ENCODE data around the gene ASS1.

ASS1 gene

GRCh38 chr9:130459941-130460669 is 15.3 kb downstream of the ASS1 start:
- TF ChIP-seq CTCF (IDR thresholded peaks at IDR 0.05; ENCODE audit: low read depth, low read length): no peak
- no peak for DNase-seq (ENCODE audit: low read depth in 2 of 2)
- no peak overlapping the region for H3K4me3 ChIP-seq (replicated peaks in 1 of 2; ENCODE audit: low read depth in 2 of 2, low read length in 2 of 2)

GRCh38 chr9:130461218-130461630 is 16.5 kb downstream of the ASS1 start:
- no peak overlapping the region for H3K4me3 ChIP-seq (replicated peaks in 1 of 2; ENCODE audit: low read depth in 2 of 2, low read length in 2 of 2)
- peak; percentile 86 for TF ChIP-seq CTCF (IDR thresholded peaks at IDR 0.05; ENCODE audit: low read depth, low read length)
- DNase-seq (ENCODE audit: low read depth in 2 of 2): peak; percentile 28 to 48

- no peak for TF ChIP-seq CTCF (IDR thresholded peaks at IDR 0.05; ENCODE audit: low read depth, low read length)
These were observed 17.0 kb downstream of the ASS1 start for GRCh38 chr9:130461731-130462130.

GRCh38 chr9:130462685-130463540 is 18.2 kb downstream of the ASS1 start:
- TF ChIP-seq CTCF (IDR thresholded peaks at IDR 0.05; ENCODE audit: low read depth, low read length): no peak
- H3K4me3 ChIP-seq (replicated peaks in 1 of 2; ENCODE audit: low read depth in 2 of 2, low read length in 2 of 2): no peak overlapping the region
- no peak for DNase-seq (ENCODE audit: low read depth in 2 of 2)

More at GRCh38 chr9:130461731-130462130, 17.0 kb downstream of the ASS1 start:
- no peak overlapping the region for H3K4me3 ChIP-seq (replicated peaks in 1 of 2; ENCODE audit: low read depth in 2 of 2, low read length in 2 of 2)
- no peak for DNase-seq (ENCODE audit: low read depth in 2 of 2)

GRCh38 chr9:130463763-130464745 is 19.3 kb downstream of the ASS1 start:
- H3K4me3 ChIP-seq (replicated peaks in 1 of 2; ENCODE audit: low read depth in 2 of 2, low read length in 2 of 2): no peak overlapping the region
- TF ChIP-seq CTCF (IDR thresholded peaks at IDR 0.05; ENCODE audit: low read depth, low read length): no peak
- no peak for DNase-seq (ENCODE audit: low read depth in 2 of 2)

- H3K4me3 ChIP-seq (replicated peaks in 1 of 2; ENCODE audit: low read depth in 2 of 2, low read length in 2 of 2): no peak overlapping the region
These were observed 20.8 kb downstream of the ASS1 start for GRCh38 chr9:130465383-130466096.

More at GRCh38 chr9:130465383-130466096, 20.8 kb downstream of the ASS1 start:
- TF ChIP-seq CTCF (IDR thresholded peaks at IDR 0.05; ENCODE audit: low read depth, low read length): no peak
- DNase-seq (ENCODE audit: low read depth in 2 of 2): no peak

All from cardiac fibroblast (primary cell).